GM12892 (cell line): ENCODE data around the gene FAM107A.

Source experiments
- POLR2A ChIP-seq: IDR thresholded peaks from 2 replicates; pipeline ENCODE4 v1.6.1; 2011; ENCODE audit warnings: low read depth, low read length, control low read depth
- POLR2AphosphoS5 ChIP-seq: IDR thresholded peaks from 2 replicates; pipeline ENCODE4 v1.6.1; 2011; ENCODE audit warnings: low read depth, low read length, control low read depth

- TF ChIP-seq POLR2AphosphoS5 (no peak), POLR2A (no peak)
Measured at GRCh38 chr3:58544541-58544940, 32.6 kb downstream of the FAM107A start.
